ENCODE measurements around the gene ZNF396.

Gene ZNF396

DNA sequence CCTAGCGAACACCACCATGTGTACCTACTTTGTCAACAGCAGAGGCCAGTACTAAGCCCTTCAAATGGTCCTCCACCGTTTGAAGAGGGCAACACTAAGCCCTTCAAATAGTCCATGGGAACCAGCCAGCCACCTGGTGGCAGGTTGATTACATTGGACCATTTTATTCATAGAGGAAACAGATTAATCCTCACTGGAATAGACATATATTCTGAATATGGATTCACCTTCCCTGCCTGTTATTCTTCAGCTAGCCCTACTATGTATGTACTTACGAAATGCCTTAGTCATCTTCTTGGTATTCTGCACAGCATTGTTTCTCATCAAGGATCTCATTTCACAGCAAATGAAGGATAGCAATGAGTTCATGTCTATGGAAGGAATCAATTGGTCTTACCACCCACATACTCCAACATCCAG is 10.0 kb upstream of the ZNF396 start:
- peak overlapping the region; percentile 27 for H3K4me3 ChIP-seq (ENCODE audit: low read length)
- DNase-seq (ENCODE audit: low read depth, low spot score): no peak

DNA sequence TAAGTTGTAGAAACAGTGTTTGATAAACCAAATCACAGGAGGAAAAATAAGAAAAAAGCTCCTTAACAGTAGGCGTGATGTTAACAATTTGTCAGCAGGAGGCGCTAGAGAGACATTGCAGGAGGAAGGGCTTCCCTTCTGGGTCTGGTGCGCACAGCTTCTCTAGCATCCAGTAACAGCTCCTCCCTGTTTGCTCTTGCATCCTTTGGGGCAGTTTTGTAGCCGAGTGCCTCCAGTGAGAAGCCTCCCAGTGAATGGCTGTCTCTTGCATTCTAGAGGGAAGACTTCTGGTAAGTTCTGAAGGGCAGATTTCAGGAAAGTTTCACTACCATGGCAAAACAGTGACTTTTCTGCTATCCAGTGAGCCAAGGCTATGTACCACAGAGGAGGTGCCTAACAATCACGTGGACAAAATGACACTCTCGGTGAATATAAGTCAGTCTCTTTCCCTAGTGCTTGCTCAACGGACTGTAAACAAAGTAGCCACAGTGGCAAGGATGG is 9.5 kb upstream of the ZNF396 start:
- DNase-seq (ENCODE audit: low read depth, low spot score): peak; percentile 83
- peak overlapping the region; percentile 27 for H3K4me3 ChIP-seq (ENCODE audit: low read length)

DNA sequence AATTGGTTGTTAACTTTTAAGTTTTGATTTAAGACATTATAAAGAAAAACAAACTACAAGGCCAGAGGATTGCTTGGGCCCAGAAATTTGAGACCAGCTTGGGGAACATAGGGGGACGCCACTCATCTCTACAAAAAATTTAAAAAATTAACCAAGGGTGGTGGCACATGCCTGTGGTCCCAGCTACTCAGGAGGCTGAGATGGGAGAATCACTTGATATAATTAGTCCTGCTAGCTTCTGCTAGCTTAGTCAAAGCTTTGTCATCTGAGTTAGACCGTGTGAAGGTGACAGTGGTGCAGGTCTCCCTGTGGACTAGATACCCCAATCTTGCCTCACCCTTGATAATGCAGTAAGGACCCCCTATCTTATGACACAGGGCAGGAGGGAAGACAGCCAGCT is 6.0 kb upstream of the ZNF396 start:
- no peak for DNase-seq (ENCODE audit: low read depth, low spot score)
- H3K4me3 ChIP-seq (ENCODE audit: low read length): no peak overlapping the region

DNA sequence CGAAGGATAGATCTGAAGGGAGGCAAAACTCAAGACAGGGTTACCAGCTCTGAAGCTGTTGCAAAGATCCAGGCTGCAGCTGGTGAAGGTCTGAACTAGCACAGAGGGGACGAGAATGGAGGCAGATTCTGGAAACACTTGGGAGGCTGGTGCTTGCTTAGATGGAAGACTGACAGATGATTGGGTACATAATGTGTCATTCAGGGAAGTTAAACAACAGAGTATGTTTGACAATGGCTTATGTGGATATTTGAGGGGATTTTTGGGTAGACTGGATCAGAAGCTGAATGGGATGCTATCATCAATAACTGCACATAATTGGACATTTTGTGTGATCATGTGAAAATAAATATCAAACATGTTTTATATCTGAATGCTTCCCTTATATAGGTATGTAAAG is 2.3 kb upstream of the ZNF396 start:
- H3K4me3 ChIP-seq (ENCODE audit: low read length): no peak overlapping the region
- no peak for DNase-seq (ENCODE audit: low read depth, low spot score)

DNA sequence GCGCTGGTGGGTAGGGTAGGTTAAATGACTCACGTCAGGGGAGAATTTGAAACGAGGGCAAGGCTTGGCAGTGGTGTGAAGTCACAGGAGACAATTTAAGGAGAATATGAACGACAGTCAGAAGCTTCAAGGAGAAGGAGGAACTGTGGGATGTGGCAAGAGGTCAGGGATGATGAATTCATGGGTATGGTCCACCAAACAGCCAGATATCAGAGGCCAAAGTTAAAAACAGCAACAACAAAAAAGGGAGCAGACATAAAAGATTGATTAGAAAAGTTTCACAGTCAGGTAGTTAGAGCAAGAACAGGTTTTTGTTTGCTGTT is 1.4 kb upstream of the ZNF396 start:
- DNase-seq (ENCODE audit: low read depth, low spot score): no peak
- no peak overlapping the region for H3K4me3 ChIP-seq (ENCODE audit: low read length)

DNA sequence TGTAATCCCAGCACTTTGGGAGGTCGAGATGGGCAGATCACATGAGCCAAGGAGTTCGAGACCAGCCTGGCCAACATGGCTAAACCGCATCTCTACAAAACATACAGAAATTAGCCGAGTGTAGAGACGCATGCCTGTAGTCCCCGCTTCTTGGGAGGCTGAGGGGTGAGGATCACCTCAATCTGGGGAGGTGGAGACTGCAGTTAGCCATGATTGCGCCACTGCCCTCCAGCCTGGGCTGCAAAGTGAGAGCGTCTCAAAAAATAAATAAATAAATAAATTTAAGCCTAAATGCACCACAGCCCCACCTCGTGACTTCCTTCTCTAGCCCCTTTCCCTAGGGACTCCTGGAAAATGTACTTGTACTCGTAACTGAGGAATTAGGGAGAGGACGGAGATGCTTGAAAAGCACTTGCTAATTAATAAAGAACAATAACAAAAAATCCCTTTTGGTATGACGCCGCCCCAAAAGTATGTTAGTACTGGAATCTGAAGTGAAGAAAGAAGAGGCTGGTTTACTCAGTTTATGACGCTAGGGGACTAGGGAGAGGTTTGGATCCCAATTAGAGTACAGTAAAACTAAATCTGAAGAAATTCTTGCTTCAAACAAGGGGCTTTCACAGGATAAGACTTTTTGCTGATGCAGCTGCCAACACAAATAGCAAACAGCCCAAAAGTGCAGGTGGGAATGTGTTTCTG is 887 bp upstream of the ZNF396 start:
- H3K4me3 ChIP-seq (ENCODE audit: low read length): no peak overlapping the region
- DNase-seq (ENCODE audit: low read depth, low spot score): no peak

DNA sequence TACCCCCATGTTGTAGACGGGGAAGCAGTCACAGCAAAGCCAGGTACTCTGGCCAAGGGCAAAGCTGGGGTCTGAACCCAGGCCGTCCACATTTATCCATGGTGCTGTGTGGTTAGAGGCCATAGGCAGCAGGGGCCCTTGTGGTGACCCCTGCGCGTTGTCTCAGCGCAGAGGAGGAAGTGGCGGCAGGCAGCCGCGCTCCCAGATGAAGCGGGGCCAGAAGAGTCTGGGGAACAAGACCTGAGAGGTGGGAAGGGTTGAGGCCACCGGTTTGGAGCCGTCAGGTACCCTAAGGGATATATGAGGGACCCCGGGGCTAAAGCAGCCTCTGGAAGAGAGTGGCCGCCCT is 770 bp downstream of the ZNF396 start:
- peak overlapping the region; percentile 65 for H3K4me3 ChIP-seq (ENCODE audit: low read length)
- no peak for DNase-seq (ENCODE audit: low read depth, low spot score)

DNA sequence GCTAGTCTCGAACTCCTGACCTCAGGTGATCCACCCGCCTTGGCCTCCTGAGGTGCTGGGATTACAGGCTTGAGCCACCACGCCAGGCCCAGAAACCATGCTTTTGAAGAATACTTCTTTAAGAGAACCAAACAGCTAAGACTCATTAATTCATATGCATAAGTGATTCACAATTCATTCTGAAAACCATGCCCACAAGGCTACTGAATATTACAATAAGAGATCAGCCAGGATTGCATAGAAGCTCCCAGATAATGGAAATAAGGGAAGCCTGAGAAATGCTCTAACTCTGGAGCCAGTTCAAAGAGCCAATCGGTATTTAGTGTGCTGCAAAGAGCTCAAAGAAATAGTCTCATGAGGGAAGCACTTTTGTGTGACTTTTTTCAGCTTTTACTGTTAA is 2.4 kb downstream of the ZNF396 start:
- no peak overlapping the region for H3K4me3 ChIP-seq (ENCODE audit: low read length)
- DNase-seq (ENCODE audit: low read depth, low spot score): no peak

DNA sequence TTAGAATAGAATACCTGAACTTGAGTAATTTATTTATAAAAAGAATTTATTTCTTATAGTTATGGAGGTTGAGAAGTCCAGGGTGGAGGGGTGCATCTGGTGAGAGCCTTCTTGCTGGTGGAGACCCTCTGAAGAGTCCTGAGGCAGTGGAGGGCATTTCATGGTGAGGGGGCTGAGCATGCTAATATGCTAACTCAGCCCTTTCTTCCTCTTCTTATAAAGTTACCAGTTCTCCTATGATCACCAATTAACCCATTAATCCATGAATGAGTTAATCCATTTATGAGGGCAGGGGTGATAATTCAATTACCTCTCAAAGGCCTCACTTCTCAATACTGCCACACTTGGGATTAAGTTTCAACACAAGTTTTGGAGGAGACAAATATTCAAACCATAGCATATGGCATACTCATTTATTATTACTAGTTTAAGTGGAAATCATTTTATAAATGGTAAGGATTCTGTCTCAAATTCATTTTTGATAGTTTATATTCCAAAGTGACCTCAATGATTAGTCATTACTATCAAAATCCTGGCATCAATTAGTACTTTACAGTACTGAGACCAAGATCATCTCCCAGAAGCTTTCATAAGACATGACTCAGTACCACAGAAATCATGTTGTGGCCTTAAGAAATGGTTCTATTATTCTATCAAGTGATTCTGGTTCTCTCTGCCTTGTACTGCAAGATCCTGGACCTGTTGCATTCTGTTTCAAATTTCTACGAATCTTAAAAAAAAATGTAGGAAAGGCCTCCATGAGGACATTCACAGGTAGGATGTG is 5.5 kb downstream of the ZNF396 start:
- no peak overlapping the region for H3K4me3 ChIP-seq (ENCODE audit: low read length)
- DNase-seq (ENCODE audit: low read depth, low spot score): no peak

DNA sequence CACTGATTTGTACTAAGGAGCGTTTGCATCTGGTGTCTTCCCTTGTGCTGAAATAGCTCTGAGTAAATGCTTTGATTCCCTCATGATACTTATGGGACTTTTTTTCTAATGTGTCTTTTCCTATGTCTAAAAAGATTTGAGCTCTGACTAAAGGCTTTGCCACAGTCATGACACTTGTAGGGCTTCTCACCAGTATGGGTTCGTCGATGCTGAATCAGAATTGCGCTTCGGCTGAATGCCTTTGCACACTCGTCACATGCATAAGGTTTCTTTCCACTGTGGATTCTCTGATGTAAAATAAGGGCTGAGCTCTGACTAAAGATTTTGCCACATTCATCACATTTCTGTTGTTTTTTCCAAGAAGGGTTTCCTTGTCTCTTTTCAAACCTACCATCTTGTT is 8.0 kb downstream of the ZNF396 start:
- DNase-seq (ENCODE audit: low read depth, low spot score): no peak
- no peak overlapping the region for H3K4me3 ChIP-seq (ENCODE audit: low read length)

DNA sequence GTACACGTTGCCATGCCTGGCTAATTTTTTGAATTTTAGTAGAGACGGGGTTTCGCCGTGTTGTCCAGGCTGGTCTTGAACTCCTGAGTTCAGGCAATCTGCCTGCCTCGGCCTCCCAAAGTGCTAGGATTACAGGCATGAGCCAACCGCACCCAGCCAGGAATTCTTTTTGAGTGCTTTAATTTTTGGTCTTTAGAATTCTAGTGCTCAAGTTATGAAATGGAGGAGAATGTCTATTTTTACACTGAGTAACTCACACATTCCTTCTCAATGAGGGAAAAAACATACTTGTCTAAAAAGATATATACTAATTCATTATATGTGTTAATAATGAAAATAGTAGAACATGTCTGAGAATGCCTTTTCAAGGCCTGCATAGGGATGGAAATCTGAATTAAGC is 8.5 kb downstream of the ZNF396 start:
- no peak overlapping the region for H3K4me3 ChIP-seq (ENCODE audit: low read length)
- no peak for DNase-seq (ENCODE audit: low read depth, low spot score)

DNA sequence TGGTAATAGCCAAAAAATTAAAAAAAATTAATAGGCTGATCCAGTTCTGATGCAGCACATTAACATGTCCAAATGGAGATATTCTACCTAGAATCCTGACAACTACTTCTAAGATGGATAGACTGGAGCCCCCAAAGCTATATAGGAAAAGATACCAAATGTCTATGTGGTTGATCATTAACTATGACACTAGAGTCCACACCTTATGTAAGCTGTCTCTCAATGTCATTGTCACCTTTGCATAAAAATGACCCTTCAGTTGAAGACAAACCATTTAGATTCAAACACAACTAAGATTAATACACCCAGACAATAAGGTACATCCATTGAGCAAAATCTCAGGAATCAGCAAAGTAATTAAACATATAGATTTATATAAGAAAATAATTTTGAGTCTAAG is 14.6 kb downstream of the ZNF396 start:
- no peak overlapping the region for H3K4me3 ChIP-seq (ENCODE audit: low read length)
- DNase-seq (ENCODE audit: low read depth, low spot score): no peak

DNA sequence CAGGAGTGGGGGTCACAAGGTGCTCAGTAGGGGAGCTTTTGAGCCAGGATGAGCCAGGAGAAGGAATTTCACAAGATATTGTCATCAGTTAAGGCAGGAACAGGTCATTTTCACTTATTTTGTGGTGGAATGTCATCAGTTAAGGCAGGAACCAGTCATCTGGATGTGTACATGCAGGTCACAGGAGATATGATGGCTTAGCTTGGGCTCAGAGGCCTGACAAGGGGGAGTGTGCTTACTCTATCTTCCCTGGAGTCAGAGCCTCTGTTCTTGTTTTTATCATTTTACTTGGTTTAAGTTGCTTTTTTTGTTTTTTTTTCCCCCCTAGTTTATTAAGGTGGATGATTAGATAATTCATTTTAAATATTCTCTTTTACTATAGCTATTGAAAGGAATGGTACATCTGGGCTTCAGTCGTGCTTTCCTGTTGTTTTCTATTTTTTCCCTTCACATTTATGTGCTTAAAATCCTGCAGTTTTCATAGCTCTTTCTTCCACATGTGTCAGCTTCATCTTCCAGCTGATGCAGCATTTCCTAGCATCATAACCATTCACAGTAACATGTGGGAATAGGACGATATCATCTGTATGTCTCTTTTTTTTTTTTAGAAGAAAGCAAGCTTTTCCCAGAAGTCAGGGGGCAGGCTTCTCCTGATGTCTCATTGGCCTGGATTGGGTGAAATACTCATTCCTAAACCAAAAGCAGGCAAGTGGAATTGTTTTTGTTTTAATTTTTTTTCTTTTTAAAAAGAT is 15.4 kb downstream of the ZNF396 start:
- DNase-seq (ENCODE audit: low read depth, low spot score): no peak
- no peak overlapping the region for H3K4me3 ChIP-seq (ENCODE audit: low read length)

DNA sequence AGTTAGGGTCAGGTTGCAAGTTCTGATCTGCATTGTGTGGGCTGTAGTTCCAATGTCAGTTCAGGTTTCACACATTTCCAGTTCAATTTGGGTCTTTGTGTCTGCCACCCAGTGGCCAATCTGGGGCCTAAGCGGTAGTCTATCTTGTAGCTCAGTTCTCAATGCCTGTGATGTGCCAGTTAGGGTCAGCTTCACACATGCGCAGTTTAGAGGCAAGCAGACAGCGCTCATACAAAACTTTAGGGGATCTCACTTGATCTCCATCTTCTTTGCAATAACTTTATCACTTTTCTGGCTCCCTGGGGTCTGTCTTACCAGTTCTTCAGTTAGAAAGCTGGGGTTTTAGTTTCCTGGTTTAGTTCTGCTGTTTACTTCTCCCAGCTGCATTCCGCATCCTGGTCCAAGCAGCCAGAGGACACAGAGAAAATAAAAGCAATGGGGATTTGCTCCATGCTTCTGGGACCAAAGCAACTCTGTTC is 22.0 kb downstream of the ZNF396 start:
- H3K4me3 ChIP-seq (ENCODE audit: low read length): no peak overlapping the region
- peak; percentile 40 for DNase-seq (ENCODE audit: low read depth, low spot score)

DNA sequence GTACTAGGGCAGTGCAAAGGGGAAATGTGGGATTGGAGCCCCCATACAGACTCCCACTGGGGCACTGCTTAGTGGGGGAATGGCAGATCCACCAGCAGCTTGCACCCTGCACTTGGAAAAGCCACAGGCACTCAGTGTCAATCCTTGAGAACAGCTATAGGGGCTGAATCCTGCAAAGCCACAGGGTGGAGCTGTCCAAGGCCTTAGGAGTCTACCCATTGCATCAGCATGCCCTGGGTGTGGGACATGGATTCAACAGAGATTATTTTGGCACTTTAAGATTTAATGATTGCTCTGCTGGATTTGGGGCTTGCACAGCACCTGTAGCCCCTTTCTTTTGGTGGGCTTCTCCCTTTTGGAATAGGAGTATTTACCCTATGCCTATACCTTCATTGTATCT is 24.4 kb downstream of the ZNF396 start:
- no peak overlapping the region for H3K4me3 ChIP-seq (ENCODE audit: low read length)
- no peak for DNase-seq (ENCODE audit: low read depth, low spot score)

DNA sequence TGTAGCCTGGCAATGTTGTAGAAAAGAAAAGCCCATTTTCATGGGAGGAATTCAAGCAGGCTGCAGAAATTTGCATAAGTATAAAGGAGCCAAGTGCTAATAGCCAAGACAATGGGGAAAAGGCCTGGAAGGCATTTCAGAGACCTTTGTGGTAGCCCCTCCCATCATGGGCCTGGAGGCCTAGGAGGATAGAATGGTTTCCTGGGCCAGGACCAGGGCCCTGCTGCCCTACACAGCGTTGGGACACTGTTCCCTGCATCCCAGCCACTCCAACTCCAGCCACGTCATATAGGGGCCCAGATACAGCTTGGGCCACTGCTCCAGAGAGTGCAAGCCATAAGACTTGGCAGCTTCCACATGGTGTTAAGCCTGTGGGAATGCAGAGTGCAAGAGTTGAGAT is 24.9 kb downstream of the ZNF396 start:
- DNase-seq (ENCODE audit: low read depth, low spot score): no peak
- H3K4me3 ChIP-seq (ENCODE audit: low read length): no peak overlapping the region

DNA sequence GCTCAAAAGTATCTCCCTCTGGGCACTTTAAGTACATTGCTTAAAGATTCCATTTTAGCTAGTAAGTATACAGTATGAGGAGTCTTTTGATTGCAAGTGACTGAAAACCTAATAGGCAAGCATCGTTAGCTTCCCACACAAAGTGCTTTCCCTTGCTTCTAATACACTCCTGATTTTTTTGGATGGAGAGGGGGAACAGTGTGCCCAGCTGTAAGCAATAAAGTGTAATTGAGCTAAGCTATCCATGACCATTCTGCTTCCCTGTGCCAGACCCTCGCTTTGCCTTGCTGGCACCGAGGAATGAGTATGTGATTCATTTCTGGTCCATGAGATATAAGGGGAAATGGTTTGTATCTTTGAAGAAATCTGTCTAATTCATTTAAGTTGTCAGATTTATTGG is 29.1 kb downstream of the ZNF396 start:
- DNase-seq (ENCODE audit: low read depth, low spot score): no peak
- no peak overlapping the region for H3K4me3 ChIP-seq (ENCODE audit: low read length)

DNA sequence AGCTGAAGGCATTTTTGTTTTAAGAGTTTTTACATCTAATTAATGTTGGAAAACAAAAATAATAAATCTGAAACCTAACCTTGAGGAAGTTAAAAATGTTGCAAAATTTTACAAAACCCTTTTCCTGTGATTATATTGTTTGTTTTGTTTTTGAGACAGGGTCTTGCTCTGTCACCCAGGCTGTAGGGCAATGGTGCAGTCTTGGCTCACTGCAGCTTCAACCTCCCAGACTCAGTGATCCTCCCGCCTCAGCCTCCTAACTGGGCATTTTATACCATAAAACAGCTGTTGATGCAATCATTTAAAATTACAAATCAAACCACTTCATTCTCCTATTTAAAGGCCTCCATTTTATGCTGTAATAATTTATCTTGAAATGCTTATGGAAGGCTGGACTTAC is 31.2 kb downstream of the ZNF396 start:
- DNase-seq (ENCODE audit: low read depth, low spot score): no peak
- H3K4me3 ChIP-seq (ENCODE audit: low read length): no peak overlapping the region

DNA sequence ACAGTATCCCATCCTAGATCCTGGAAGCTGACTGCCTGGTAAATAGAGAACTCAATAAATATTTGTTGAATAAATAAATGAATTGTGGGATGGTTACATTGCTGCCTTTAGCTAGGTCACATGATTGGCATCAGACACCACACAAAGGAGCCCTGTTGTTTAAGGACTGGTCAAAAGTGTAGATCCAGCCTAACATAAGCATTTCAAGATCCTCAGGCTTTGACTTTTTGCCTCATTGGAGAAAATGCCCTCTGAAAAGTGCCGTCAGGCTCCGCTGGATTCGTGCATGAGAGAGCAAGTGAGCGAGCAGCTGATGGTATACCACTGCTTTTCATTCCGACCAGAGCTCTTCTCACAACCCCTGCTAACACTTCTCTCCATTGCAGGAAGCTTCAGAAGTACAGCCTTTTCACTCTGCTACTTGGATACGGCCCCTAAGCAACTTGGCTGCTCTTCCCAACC is 31.6 kb downstream of the ZNF396 start:
- H3K4me3 ChIP-seq (ENCODE audit: low read length): no peak overlapping the region
- no peak for DNase-seq (ENCODE audit: low read depth, low spot score)
